HG02610 (cell line): ENCODE data around the gene PSAP.

ENCODE experiments used
- ATAC-seq: cut with Tn5 transposase; IDR thresholded peaks from one replicate; pipeline ENCODE4 v1.9.1; 2021; ENCODE audit warnings: mild to moderate bottlenecking, moderate library complexity; ENCODE audit not compliant: unreplicated experiment

PSAP gene

GRCh38 chr10:71789871-71790270 is 61.2 kb downstream of the PSAP start:
- ATAC-seq = no peak

DNA sequence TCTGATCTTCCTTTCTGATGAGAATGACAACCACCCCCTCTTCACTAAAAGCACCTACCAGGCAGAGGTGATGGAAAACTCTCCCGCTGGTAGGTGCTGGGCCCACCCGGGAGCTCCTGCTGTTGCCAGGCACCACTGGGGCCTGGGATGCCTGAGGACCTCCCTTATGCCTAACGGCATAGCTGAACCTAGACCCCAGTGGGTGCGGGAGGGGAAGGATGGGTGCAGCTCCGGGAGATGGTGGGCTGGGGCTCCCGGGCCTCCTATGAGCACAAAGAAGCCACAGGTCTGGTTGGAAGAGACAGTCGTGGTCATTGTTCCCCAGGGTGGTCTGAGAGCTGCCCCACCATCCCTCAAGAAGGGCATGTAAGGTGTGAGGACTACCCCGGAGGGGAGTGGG is 62.1 kb downstream of the PSAP start:
- ATAC-seq = no peak

GRCh38 chr10:71784679-71785272 is 66.3 kb downstream of the PSAP start:
- no peak for ATAC-seq

DNA sequence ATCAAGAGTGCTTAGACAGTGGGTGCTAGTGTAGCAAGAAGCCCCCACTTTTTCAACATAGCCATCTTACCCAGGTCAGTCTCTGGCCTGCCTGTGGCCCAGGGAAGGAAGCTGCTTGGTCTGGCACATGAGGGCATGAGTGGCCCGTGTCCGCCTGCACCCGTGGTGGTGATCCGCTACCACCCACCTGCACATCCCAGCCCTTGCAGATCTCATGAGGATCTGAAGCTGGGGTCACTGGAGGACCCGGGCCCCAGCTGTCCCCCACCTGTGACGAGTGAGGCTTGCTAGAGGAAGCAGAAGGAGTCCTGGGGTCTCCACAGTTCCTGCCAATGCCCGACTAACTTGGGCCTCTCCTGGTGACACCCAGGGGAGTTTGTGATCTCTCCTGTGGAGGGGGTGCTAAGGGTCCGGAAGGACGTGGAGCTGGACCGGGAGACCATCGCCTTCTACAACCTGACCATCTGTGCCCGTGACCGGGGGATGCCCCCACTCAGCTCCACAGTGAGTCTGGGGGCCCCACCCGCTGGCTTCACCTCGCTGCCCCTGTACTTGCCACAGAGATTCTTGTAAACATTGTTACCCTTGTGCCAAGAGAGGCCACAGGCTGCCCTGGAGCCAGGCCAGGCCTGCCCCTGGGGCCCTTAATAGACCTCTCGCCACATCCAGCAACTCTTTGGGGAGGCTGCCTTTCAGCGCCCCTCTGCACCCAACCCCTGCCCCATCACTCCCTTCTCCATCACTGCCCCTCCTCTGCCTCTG is 67.0 kb downstream of the PSAP start:
- no peak for ATAC-seq

DNA sequence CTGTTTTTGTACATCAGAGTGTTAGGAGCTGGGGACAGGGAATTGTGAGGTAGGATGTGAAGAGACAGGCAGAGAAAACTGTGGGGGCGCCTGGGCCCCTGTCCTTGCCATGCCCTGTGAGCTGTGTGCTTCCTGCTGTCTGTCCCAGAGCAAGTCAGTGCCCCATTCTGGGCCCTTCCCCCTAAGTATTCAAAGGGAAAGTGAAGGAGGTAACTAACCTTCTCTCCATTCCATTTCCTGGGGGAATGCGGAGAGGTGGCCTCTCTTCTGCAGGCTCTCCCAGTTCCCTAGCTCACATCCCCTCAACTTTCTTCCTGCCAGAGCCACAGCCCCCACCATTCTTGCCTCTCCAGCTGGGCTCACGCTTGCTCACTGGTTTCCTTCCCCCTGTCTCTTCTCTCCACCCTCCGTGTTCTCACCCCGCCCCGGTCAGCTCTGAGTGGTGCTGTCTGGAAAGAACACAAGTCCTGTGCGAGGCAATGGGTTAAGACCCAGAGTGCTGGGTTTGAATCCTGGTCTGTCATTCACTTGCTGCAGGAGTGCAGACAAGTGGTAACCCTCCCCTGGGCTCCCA is 68.0 kb downstream of the PSAP start:
- ATAC-seq = peak; percentile 38

- peak; percentile 15 for ATAC-seq
Measured at GRCh38 chr10:71782221-71782916, 68.7 kb downstream of the PSAP start.

- ATAC-seq = no peak
Measured at GRCh38 chr10:71780719-71781118, 70.3 kb downstream of the PSAP start.

GRCh38 chr10:71780156-71780555 is 70.9 kb downstream of the PSAP start:
- ATAC-seq = no peak

- ATAC-seq = no peak
Measured at GRCh38 chr10:71779641-71780040, 71.4 kb downstream of the PSAP start.

DNA sequence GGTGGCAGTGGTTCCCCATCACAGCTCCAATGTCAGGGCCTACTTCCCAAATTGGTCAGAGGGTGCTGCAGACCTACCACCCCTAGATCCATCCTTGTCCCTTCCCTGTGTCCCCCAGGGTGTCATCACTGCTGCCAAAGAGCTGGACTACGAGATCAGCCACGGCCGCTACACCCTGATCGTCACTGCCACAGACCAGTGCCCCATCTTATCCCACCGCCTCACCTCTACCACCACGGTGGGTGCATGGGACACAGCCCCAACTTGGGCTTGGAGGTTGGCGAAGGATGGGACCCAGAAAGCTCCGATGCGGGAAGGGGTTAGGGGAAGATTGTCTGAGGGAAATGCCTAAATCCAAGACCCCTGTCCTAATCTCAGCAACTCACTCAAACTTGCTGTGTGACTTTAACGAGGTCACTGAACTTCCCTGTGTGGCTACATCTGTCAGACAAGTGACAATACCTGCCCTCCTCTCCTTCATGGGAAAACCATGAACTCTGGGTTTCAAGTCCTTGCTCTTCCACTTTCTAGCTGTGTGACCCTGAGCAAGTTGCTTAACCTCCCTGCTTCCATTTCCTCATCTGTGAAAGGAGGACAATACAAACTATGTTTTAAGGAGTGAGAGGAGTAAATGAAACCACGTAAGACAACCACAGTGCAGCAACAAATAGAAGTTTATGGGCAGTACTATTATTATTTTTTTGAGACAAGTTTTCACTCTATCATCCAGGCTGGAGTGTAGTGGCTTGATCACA is 72.8 kb downstream of the PSAP start:
- ATAC-seq = no peak

GRCh38 chr10:71777213-71777985 is 73.7 kb downstream of the PSAP start:
- ATAC-seq = no peak

GRCh38 chr10:71776481-71776925 is 74.5 kb downstream of the PSAP start:
- no peak for ATAC-seq

- no peak for ATAC-seq
Measured at GRCh38 chr10:71774916-71775702, 75.9 kb downstream of the PSAP start.

DNA sequence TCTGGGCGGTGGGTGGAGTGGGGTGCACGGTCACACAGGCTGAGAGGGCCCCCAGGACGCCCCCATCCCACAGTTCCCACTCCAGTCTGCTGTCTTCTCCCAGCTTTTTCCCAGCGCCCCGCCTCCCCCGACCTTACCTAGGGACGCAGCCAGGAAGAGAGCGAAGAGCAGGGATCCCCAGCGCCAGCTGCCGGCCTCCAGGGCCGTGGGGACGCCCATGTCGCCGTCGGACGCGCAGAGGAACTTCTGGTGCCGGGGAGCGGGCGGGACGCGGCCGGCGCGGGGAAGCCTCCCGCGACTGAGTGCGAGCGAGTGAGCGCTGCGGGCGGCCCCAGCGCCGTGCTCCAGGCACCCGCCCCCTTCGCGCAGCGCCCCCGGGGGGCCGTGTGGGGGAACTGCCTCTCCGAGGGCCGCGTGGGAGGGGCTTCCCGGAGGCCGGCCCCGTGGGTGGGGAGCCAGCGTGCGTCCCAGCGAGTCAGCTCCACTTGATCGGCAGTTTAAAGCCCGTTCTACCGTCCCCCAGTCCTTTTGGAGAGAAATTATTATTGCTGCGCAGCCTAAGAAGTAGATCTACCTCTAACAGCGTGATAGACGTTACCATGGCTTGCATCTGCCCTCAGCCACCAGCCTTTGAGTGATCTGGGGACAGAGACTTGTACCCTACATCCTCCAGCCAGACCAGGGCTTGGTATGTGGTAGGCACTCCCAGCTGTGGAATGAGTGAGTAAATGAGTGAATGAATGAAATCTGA is 77.7 kb downstream of the PSAP start, which contains the start of gene VSIR:
TSS of gene VSIR (minus strand) at position 300 of the 751 bp plus-strand sequence. CDS start at position 219, 81 bp downstream.
- peak; percentile 42 for ATAC-seq

DNA sequence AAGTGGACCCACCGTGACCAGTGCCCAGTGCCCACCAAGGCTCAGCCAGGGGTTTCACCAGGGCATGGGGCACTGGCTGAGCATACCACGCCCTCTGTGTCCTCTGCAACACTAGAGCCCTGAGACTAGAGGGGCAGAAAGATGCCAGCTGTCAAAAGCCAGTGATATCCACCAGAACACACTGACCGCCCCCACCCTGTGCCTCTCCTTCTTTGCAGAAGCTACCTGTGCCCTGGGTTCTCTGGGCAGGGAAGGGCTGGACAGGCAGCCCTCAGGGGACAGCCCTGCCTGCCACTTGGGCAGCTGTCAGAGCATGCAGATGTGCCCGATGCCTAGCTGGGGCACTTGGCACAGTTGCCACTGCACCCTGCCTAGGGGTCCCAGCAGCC is 78.2 kb downstream of the PSAP start:
- ATAC-seq = no peak

GRCh38 chr10:71771821-71772617 is 79.0 kb downstream of the PSAP start:
- no peak for ATAC-seq

GRCh38 chr10:71771204-71771603 is 79.8 kb downstream of the PSAP start:
- ATAC-seq = no peak

DNA sequence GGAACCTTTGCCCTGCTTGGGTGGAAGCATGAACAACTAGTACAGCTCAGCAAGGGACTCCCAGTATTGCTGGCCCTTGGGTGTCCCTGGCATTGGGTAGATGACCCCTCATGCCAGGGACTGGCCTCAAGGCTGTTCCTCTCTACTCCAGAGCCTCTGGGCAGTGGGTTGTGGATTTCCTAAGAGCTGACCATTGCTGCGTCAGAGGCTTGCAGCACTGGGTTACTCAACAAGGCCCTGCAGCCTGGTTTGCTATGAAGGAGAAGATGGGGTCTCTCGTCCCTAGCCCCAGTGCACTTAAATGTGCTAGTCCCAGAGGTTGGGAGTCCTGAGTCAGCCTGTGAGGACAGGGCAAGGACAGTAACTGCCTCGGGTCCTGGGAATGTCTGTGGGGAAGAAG is 80.3 kb downstream of the PSAP start:
- ATAC-seq = no peak
